OCI-M2 (cell line): ENCODE measurements around the gene CBARP.

Experiments
- DNase-seq: peaks from one replicate; lab custom pipeline; 2025; ENCODE audit not compliant: unreplicated experiment; lab: John Stamatoyannopoulos, UW

Gene CBARP

GRCh38 chr19:1239796-1240737 lies 2.3 kb upstream of the CBARP start:
- no peak for DNase-seq

- no peak for DNase-seq
These were observed 1.6 kb upstream of the CBARP start for GRCh38 chr19:1239420-1239795.

- DNase-seq, result no peak
These were observed 831 bp upstream of the CBARP start for GRCh38 chr19:1238369-1239303.

GRCh38 chr19:1237027-1237659 lies 662 bp downstream of the CBARP start:
- DNase-seq, result no peak

GRCh38 chr19:1236576-1236975 lies 1.2 kb downstream of the CBARP start:
- DNase-seq, result no peak

GRCh38 chr19:1235625-1236538 lies 1.9 kb downstream of the CBARP start:
- no peak for DNase-seq

- no peak for DNase-seq
These were observed 2.8 kb downstream of the CBARP start for GRCh38 chr19:1234955-1235380.

- DNase-seq, result no peak
These were observed 3.5 kb downstream of the CBARP start for GRCh38 chr19:1234051-1234954.

- no peak for DNase-seq
These were observed 4.6 kb downstream of the CBARP start for GRCh38 chr19:1233115-1233667.

- DNase-seq, result no peak
These were observed 5.1 kb downstream of the CBARP start for GRCh38 chr19:1232652-1233072.

GRCh38 chr19:1231729-1232637 lies 5.8 kb downstream of the CBARP start:
- no peak for DNase-seq

GRCh38 chr19:1230783-1231489 lies 6.9 kb downstream of the CBARP start:
- no peak for DNase-seq

- no peak for DNase-seq
These were observed 7.7 kb downstream of the CBARP start for GRCh38 chr19:1229924-1230782.

- no peak for DNase-seq
These were observed 8.5 kb downstream of the CBARP start for GRCh38 chr19:1229056-1229923.
